ENCODE results near the gene GRAP2. TPM values are rescaled to one million over a fixed set of nuclear protein-coding genes. Genes with fewer than 3 reads are reported as not detected.

The GRAP2 gene
- total and polyA plus RNA-seq, 8 donors, result 0.45 to 29.1 (median 3.0) TPM; not detected in 2

DNA sequence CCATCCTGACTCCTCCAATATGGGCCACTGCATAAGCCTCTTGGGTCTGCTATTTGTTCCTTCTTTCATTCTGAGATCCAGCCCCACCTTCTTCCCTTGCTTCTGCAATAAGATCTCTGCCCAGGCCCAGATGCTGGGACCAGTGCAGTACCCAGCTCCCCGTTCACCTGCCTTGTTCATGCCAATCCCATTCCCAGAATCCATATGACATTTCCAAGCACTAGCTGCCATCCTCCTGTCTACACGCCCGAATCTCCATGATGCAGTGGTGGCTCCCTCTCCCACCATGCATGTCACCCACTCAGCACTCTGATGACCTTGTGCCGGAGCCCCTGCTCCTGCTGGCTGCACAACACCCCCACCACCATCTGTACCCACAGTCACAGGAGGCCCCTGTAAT is 82.5 kb downstream of the GRAP2 start:
- Histone ChIP-seq H3K4me3 (no peak overlapping the region), H3K9me3 (no peaks in the 10 kb centered on the region), H3K27me3 (peaks cover 0 to 36% (median 0%) of the 10 kb centered on the region in 3 donors), H3K4me1 (no peaks in the 10 kb centered on the region), H3K27ac (no peak overlapping the region), H3K36me3 (no peaks in the 10 kb centered on the region)
- no peak for DNase-seq
- TF ChIP-seq EP300 (IDR thresholded peaks at IDR 0.05) (no peak), POLR2AphosphoS5 (IDR thresholded peaks at IDR 0.05) (no peak), POLR2A (IDR thresholded peaks at IDR 0.05) (no peak)
- TF ChIP-seq, protein P1, sequence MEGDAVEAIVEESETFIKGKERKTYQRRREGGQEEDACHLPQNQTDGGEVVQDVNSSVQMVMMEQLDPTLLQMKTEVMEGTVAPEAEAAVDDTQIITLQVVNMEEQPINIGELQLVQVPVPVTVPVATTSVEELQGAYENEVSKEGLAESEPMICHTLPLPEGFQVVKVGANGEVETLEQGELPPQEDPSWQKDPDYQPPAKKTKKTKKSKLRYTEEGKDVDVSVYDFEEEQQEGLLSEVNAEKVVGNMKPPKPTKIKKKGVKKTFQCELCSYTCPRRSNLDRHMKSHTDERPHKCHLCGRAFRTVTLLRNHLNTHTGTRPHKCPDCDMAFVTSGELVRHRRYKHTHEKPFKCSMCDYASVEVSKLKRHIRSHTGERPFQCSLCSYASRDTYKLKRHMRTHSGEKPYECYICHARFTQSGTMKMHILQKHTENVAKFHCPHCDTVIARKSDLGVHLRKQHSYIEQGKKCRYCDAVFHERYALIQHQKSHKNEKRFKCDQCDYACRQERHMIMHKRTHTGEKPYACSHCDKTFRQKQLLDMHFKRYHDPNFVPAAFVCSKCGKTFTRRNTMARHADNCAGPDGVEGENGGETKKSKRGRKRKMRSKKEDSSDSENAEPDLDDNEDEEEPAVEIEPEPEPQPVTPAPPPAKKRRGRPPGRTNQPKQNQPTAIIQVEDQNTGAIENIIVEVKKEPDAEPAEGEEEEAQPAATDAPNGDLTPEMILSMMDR (IDR thresholded peaks at IDR 0.05), result no peak
- intact Hi-C loops (cut with DNase I; ENCODE audit: low total_unique reads), result no loop called here
- 92 to 96% (median 96%) methylated on average over 4 of the region's 4 CpGs for WGBS, 5 donors

DNA sequence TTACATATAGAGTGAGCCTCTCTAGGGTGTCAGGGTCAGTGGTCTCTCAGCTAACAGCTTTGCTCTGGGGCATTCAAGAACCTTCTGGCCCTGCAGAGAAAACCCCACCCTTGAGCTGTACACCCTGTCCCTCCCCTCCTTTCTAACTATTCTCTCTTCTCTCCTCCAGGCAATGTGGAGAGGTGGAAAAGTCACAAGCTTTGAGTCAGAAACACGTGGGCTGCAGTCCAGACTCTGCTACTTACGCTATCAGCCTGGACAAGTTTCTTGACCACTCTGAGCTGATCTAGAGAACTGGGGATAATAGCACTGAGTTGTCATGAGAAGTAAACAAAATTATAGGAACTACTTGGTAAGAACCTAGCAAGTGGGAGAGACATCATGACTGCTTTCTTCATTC is 83.1 kb downstream of the GRAP2 start:
- Histone ChIP-seq H3K27me3 (peaks cover 0 to 29% (median 0%) of the 10 kb centered on the region in 3 donors), H3K4me1 (no peaks in the 10 kb centered on the region), H3K27ac (no peak overlapping the region), H3K4me3 (no peak overlapping the region), H3K9me3 (no peaks in the 10 kb centered on the region), H3K36me3 (no peaks in the 10 kb centered on the region)
- DNase-seq, result no peak
- WGBS, 5 donors, result 47 to 75% (median 61%) methylated on average over 2 of the region's 2 CpGs
- TF ChIP-seq POLR2A (IDR thresholded peaks at IDR 0.05) (no peak), POLR2AphosphoS5 (IDR thresholded peaks at IDR 0.05) (no peak), EP300 (IDR thresholded peaks at IDR 0.05) (no peak)
- TF ChIP-seq, protein P1 (IDR thresholded peaks at IDR 0.05), result no peak
- intact Hi-C loops (cut with DNase I; ENCODE audit: low total_unique reads), result no loop called here

DNA sequence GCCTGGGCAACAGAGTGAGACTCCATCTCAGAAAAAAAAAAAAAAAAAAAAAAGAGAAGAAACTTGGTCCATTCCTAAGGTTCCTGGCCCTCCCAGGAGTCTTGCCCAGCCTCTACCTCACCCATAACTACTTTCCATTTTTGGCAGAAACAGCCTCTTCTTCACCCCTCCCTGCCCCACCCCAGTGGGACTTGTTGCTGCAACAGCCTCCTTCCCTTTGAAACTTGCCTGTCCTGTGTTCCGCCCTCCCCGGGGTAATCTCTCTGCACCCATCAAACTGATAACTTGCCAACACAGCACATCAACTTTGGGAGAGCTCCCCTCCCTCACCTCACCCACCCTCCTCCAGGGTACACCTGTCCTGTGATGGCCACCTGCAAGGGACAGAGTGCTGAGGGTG is 83.9 kb downstream of the GRAP2 start:
- H3K27me3 ChIP-seq, result peaks cover 0 to 27% (median 0%) of the 10 kb centered on the region in 3 donors
- no peaks in the 10 kb centered on the region for H3K4me1 ChIP-seq
- DNase-seq, result no peak

DNA sequence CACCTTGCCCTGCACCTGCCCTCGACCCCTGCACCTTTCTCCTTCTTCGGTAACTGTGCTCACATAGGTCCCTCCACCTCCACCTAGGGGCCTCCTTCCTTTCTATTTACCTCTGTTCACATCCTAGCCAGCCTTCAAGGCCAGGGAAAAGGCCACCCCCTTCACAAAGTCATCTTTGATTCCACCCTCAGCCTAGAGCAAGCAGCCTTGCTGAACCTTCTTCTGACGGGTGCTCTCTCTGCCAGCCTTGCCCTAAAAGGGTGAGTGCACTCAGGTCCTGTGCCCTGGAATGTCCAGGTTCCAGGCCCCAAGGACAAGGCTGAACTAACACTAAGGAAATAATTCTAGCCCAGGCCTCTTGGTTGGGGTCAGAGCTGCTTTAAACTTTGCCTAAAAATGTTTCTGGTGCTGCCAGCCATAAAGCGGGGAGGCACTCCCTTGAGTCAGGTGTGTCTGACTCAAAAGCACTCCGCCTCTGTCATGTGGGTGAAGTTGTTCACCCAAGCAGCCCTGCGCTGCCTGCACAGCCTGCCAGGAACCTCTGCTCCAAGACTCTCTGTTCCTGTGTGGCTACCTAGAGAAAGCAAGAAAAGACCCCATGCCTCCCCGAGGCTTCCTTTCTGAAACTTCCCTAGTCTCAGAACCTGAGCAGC is 84.6 kb downstream of the GRAP2 start:
- H3K36me3 ChIP-seq, result no peaks in the 10 kb centered on the region
- no peak overlapping the region for H3K27ac ChIP-seq
- 60 to 69% (median 62%) methylated on average over 7 of the region's 7 CpGs for WGBS, 5 donors
- no peak overlapping the region for H3K4me3 ChIP-seq
- intact Hi-C loops (cut with DNase I; ENCODE audit: low total_unique reads), result no loop called here
- peaks cover 0 to 23% (median 0%) of the 10 kb centered on the region in 3 donors for H3K27me3 ChIP-seq
- peak in 1 of 2 donors; percentile 60 for DNase-seq
- no peaks in the 10 kb centered on the region for H3K9me3 ChIP-seq
- H3K4me1 ChIP-seq, result peaks cover 0 to 6% (median 2%) of the 10 kb centered on the region in 4 donors
- TF ChIP-seq POLR2AphosphoS5 (IDR thresholded peaks at IDR 0.05) (peak in 1 of 3 donors; percentile 8), EP300 (IDR thresholded peaks at IDR 0.05) (no peak)

More for the DNA sequence above, 83.9 kb downstream of the GRAP2 start:
- intact Hi-C loops (cut with DNase I; ENCODE audit: low total_unique reads), result no loop called here
- Histone ChIP-seq H3K4me3 (no peak overlapping the region), H3K9me3 (no peaks in the 10 kb centered on the region), H3K27ac (no peak overlapping the region), H3K36me3 (no peaks in the 10 kb centered on the region)
- no peak for TF ChIP-seq POLR2A (IDR thresholded peaks at IDR 0.05)
- TF ChIP-seq POLR2AphosphoS5 (IDR thresholded peaks at IDR 0.05), result no peak
- no peak for TF ChIP-seq EP300 (IDR thresholded peaks at IDR 0.05)
- TF ChIP-seq, protein P1 (IDR thresholded peaks at IDR 0.05), result no peak
- 58 to 88% (median 72%) methylated on average over 2 of the region's 2 CpGs for WGBS, 5 donors

Data from stomach (tissue), 9 donors.